ENCODE measurements around the gene CCK.

CCK gene, protein sequence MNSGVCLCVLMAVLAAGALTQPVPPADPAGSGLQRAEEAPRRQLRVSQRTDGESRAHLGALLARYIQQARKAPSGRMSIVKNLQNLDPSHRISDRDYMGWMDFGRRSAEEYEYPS

GRCh38 chr3:42266085-42266484 lies at the start of gene CCK:
CCK (minus strand) TSS chr3:42266185; CDS start chr3:42263630, 2,555 bp downstream.
- DNase-seq (ENCODE audit: low read depth): no peak
- no peak for TF ChIP-seq CTCF (IDR thresholded peaks at IDR 0.05; ENCODE audit: insufficient read depth, low read depth, low read length, missing control alignments)
- no peak within 1 kb of the TSS for H3K4me3 ChIP-seq (ENCODE audit: low read length)

GRCh38 chr3:42314411-42314810 lies 48.4 kb upstream of the CCK start:
- no peak for TF ChIP-seq CTCF (IDR thresholded peaks at IDR 0.05; ENCODE audit: insufficient read depth, low read depth, low read length, missing control alignments)
- DNase-seq (ENCODE audit: low read depth): no peak
- H3K4me3 ChIP-seq (ENCODE audit: low read length): no peak overlapping the region

GRCh38 chr3:42308651-42309050 lies 42.7 kb upstream of the CCK start:
- TF ChIP-seq CTCF (IDR thresholded peaks at IDR 0.05; ENCODE audit: insufficient read depth, low read depth, low read length, missing control alignments): no peak
- peak; percentile 42 for DNase-seq (ENCODE audit: low read depth)
- no peak overlapping the region for H3K4me3 ChIP-seq (ENCODE audit: low read length)

- TF ChIP-seq CTCF (IDR thresholded peaks at IDR 0.05; ENCODE audit: insufficient read depth, low read depth, low read length, missing control alignments): no peak
Measured at GRCh38 chr3:42306499-42306898, 40.5 kb upstream of the CCK start.

DNA sequence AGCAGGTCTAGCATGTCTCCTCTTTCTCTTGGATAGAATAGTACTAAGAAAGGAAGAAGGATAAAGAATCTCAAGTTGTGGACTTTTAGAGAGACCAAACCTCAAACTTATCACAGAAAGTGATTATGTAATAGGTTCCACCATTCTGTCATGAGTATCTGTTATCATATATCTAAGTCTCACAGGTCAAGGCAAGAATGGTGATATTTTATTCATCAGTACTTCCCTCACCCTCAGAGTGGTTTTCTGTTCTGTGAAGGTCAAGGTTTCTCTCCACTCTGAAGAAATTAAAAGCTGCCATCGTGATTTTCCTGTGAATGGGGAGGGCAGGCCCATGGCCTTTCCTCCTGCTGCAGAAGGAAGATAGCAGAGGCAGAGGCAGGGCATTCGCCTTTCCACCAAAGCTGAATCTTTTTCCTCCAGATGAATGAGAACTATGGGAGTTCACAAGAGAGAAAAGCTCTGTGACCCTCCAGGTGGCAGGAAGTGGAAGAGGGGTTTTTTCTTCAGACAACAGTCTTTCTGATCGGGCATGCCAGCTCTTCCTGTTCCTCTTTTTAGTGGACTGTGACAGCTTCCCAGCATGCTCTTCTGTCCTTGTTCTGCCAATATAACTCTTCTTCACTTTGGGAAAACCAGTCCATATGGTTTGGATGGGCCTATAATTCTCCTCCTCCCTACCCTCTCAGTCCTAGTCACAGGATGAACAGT lies 37.1 kb upstream of the CCK start:
- DNase-seq (ENCODE audit: low read depth): no peak
- no peak overlapping the region for H3K4me3 ChIP-seq (ENCODE audit: low read length)
- no peak for TF ChIP-seq CTCF (IDR thresholded peaks at IDR 0.05; ENCODE audit: insufficient read depth, low read depth, low read length, missing control alignments)

More at GRCh38 chr3:42306499-42306898, 40.5 kb upstream of the CCK start:
- DNase-seq (ENCODE audit: low read depth): no peak
- no peak overlapping the region for H3K4me3 ChIP-seq (ENCODE audit: low read length)

DNA sequence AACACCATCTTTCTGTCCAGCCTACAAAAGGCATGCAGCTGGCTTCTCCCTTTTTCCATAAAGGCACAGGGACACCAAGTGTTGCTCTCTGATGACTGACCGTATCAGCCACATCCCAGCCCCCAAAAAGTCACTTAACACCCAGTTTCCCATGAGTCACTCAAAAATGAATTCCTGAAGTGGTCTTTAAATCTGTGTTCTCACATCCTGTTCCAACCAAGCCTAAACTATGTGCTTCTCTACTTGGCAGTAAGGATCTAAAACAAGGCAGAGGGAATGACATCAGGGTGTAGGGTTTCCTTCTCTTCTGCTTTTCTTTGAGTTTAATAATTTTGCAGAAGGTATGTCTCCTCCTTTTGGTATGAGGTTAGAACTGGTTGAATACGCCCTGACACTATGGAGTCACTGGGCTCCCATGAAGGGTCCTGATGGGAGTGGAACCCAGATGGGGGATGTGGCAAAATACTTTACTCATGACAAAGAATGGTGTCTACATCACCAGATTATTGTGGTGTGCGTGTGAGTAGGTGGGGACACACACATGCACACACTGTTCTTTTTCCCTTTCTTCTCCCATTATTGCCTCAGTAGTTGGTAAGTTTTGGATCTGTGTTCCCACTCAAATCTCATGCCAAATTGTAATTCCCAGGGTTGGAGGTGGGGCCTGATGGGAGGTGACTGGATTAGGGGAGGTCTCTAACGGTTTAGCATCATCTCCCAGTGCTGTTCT lies 35.6 kb upstream of the CCK start:
- no peak for TF ChIP-seq CTCF (IDR thresholded peaks at IDR 0.05; ENCODE audit: insufficient read depth, low read depth, low read length, missing control alignments)
- no peak overlapping the region for H3K4me3 ChIP-seq (ENCODE audit: low read length)

More for the DNA sequence above, 35.6 kb upstream of the CCK start:
- DNase-seq (ENCODE audit: low read depth): no peak
